CD14-positive monocyte (primary cell): Measurements from ENCODE around the gene COX6A2. TPM values are rescaled to one million over a fixed set of nuclear protein-coding genes. Genes with fewer than 3 reads are reported as not detected.

Source experiments
- DNase-seq, 3 donors: peaks; one replicate each; pipeline ENCODE4 v3.0.0-alpha.2; 2011 to 2022
- H2AFZ ChIP-seq: 2 replicates; pipeline ENCODE4 v1.6.0; 2012; ENCODE audit warnings: mild to moderate bottlenecking, low read depth, low read length, inconsistent platforms; ENCODE audit not compliant: insufficient read depth, poor library complexity, severe bottlenecking
- H3K27ac ChIP-seq, 2 donors: 1 replicate in 1 of 2; 2 replicates in 1 of 2; pipeline ENCODE4 v1.5.1; 2012 to 2013; ENCODE audit warnings: low read length in 2 of 2, control low read depth in 1 of 2, inconsistent platforms in 1 of 2, low read depth in 1 of 2, mild to moderate bottlenecking in 1 of 2
- H3K27me3 ChIP-seq, 2 donors: one replicate each; pipeline versions ENCODE4 v1.6.0 to v1.6.1; 2011 to 2013; ENCODE audit warnings: low read length in 2 of 2; ENCODE audit not compliant: control insufficient read depth in 2 of 2, insufficient read depth in 2 of 2
- H3K36me3 ChIP-seq, 2 donors: replicated peaks in 1 of 2; 1 replicate in 1 of 2; 2 replicates in 1 of 2; pipeline versions ENCODE4 v1.5.1 to v1.6.1; 2012 to 2013; ENCODE audit warnings: low read length in 2 of 2, control low read depth in 1 of 2, inconsistent platforms in 1 of 2, mild to moderate bottlenecking in 1 of 2; ENCODE audit not compliant: insufficient read depth in 2 of 2, control insufficient read depth in 1 of 2
- H3K4me1 ChIP-seq, 2 donors: 1 replicate in 1 of 2; 2 replicates in 1 of 2; pipeline versions ENCODE4 v1.5.1 to v1.6.1; 2012 to 2013; ENCODE audit warnings: low read length in 2 of 2, control low read depth in 1 of 2, inconsistent platforms in 1 of 2, mild to moderate bottlenecking in 1 of 2, moderate library complexity in 1 of 2; ENCODE audit not compliant: insufficient read depth in 2 of 2, control insufficient read depth in 1 of 2
- H3K4me2 ChIP-seq: replicated peaks from 2 replicates; pipeline ENCODE3; 2012; ENCODE audit warnings: low read length, moderate library complexity, mild to moderate bottlenecking; ENCODE audit not compliant: poor library complexity, severe bottlenecking; ENCODE audit errors: extremely low read depth
- H3K4me3 ChIP-seq, 3 experiments: fragments of 200-600 bp in 1 of 3; sonication (generic) in 1 of 3; replicated peaks in 1 of 3; 1 replicate in 2 of 3; 2 replicates in 1 of 3; pipeline ENCODE4 v1.5.1; 2011 to 2013; ENCODE audit warnings: low read length in 3 of 3, mild to moderate bottlenecking in 3 of 3, control low read depth in 2 of 3, low read depth in 2 of 3, inconsistent platforms in 1 of 3, moderate library complexity in 1 of 3
- H3K79me2 ChIP-seq: 2 replicates; pipeline ENCODE4 v1.6.0; 2012; ENCODE audit warnings: mild to moderate bottlenecking, control low read depth, inconsistent platforms, low read length, moderate library complexity; ENCODE audit not compliant: insufficient read depth
- H3K9ac ChIP-seq: 2 replicates; pipeline ENCODE4 v1.6.0; 2017; ENCODE audit warnings: low read length, mild to moderate bottlenecking; ENCODE audit not compliant: insufficient read depth, poor library complexity, severe bottlenecking
- H3K9me3 ChIP-seq, 2 donors: replicated peaks in 1 of 2; 1 replicate in 1 of 2; 2 replicates in 1 of 2; pipeline versions ENCODE4 v1.5.1 to v1.6.1; 2012 to 2013; ENCODE audit warnings: low read length in 2 of 2, control low read depth in 1 of 2; ENCODE audit not compliant: control insufficient read depth in 1 of 2, insufficient read depth in 1 of 2
- H4K20me1 ChIP-seq: 2 replicates; pipeline ENCODE4 v1.6.0; 2012; ENCODE audit warnings: mild to moderate bottlenecking, low read length, control low read depth, moderate library complexity; ENCODE audit not compliant: insufficient read depth
- H3K27ac Mint-ChIP-seq, 7 donors: one replicate each; pipeline ENCODE4 v1.8.0; 2020; ENCODE audit warnings: mild to moderate bottlenecking in 7 of 7, mixed read lengths in 7 of 7, moderate library complexity in 6 of 7, inconsistent platforms in 2 of 7
- H3K27me3 Mint-ChIP-seq, 3 donors: one replicate each; pipeline ENCODE4 v1.8.0; 2021 to 2022; ENCODE audit warnings: low read depth in 3 of 3, mild to moderate bottlenecking in 3 of 3, mixed read lengths in 3 of 3, moderate library complexity in 3 of 3, inconsistent platforms in 1 of 3
- H3K36me3 Mint-ChIP-seq, 2 donors: one replicate each; pipeline ENCODE4 v1.8.0; 2020; ENCODE audit warnings: mixed read lengths in 2 of 2, inconsistent platforms in 1 of 2, mild to moderate bottlenecking in 1 of 2
- H3K4me1 Mint-ChIP-seq: one replicate; pipeline ENCODE4 v1.8.0; 2020; ENCODE audit warnings: mild to moderate bottlenecking, mixed read lengths
- H3K4me3 Mint-ChIP-seq, 2 donors: one replicate each; pipeline ENCODE4 v1.8.0; 2020; ENCODE audit warnings: mild to moderate bottlenecking in 2 of 2, mixed read lengths in 2 of 2, moderate library complexity in 1 of 2
- H3K9me3 Mint-ChIP-seq, 7 donors: one replicate each; pipeline ENCODE4 v1.8.0; 2020 to 2022; ENCODE audit warnings: mixed read lengths in 7 of 7, mild to moderate bottlenecking in 6 of 7, moderate library complexity in 6 of 7, inconsistent platforms in 2 of 7
- CTCF ChIP-seq: fragments of 200-600 bp; IDR thresholded peaks from one replicate; pipeline ENCODE4 v1.8.0; 2022; ENCODE audit warnings: antibody characterized with exemption, mild to moderate bottlenecking
- WGBS: methylation state at CpG from one replicate; pipeline ENCODE4 v1.1.5; 2013; ENCODE audit warnings: missing lambda C conversion rate; ENCODE audit not compliant: insufficient coverage; 5-methylcytosine and 5-hydroxymethylcytosine counted together
- intact Hi-C, 2 donors: fragments of 100-400 bp; cut with micrococcal nuclease; formaldehyde crosslinking; loops; one replicate each; pipeline versions ENCODE4 v1.15.0 to v1.15.1; 2023
- polyA plus RNA-seq, 3 donors: library from polyadenylated mRNA; depleted of rRNA in 1 of 3; unstranded in 2 of 3; stranded (reverse) in 1 of 3; fragments of 300-500 nt in 2 of 3; fragments of >200 nt in 1 of 3; fragmentation: Illumina TruSeq in 2 of 3; gene quantifications; 1 replicate in 2 of 3; 2 replicates in 1 of 3; pipeline ENCODE4 v1.2.3, GENCODE V29; 2012 to 2021

The COX6A2 gene
- polyA plus RNA-seq, 3 donors = not detected

- Mint-ChIP-seq H3K27ac (no peak overlapping the region), H3K36me3 (no peaks in the 10 kb centered on the region), H3K27me3 (peaks cover 3 to 9% (median 4%) of the 10 kb centered on the region in 3 donors), H3K9me3 (peaks cover 0 to 3% (median 0%) of the 10 kb centered on the region in 7 donors), H3K4me1 (peaks cover 3% of the 10 kb centered on the region), H3K4me3 (no peak overlapping the region)
- no peak overlapping the region for H3K27ac ChIP-seq
- intact Hi-C loops = no loop called here
- no peaks in the 10 kb centered on the region for H3K27me3 ChIP-seq
- H3K4me2 ChIP-seq = no peak overlapping the region
- no peak for TF ChIP-seq CTCF
- no peak overlapping the region for H2AFZ ChIP-seq
- no peaks in the 10 kb centered on the region for H3K9me3 ChIP-seq
- no peak overlapping the region for H3K9ac ChIP-seq
- H3K36me3 ChIP-seq = no peaks in the 10 kb centered on the region
- DNase-seq = no peak
- no peak overlapping the region for H3K4me3 ChIP-seq
- 80% methylated on average over 1 of the region's 3 CpGs for WGBS
- no peaks in the 10 kb centered on the region for H4K20me1 ChIP-seq
- no peaks in the 10 kb centered on the region for H3K79me2 ChIP-seq
- peaks cover 4 to 5% of the 10 kb centered on the region in 2 donors for H3K4me1 ChIP-seq
Measured at GRCh38 chr16:31429796-31430195, 1.6 kb upstream of the COX6A2 start.

GRCh38 chr16:31429314-31429713 lies 1.2 kb upstream of the COX6A2 start:
- peak overlapping the region in 1 of 2 donors; percentile 12 for H3K4me3 Mint-ChIP-seq
- peaks cover 4 to 5% of the 10 kb centered on the region in 2 donors for H3K4me1 ChIP-seq
- no CpG with 5 or more reads among the region's 1 CpG for WGBS
- intact Hi-C loops = no loop called here
- no peak for TF ChIP-seq CTCF
- no peaks in the 10 kb centered on the region for H4K20me1 ChIP-seq
- H2AFZ ChIP-seq = no peak overlapping the region
- H3K4me1 Mint-ChIP-seq = peaks cover 3% of the 10 kb centered on the region
- H3K9me3 ChIP-seq = no peaks in the 10 kb centered on the region
- no peak overlapping the region for H3K27ac ChIP-seq
- H3K27ac Mint-ChIP-seq = no peak overlapping the region
- DNase-seq = no peak
- H3K36me3 ChIP-seq = no peaks in the 10 kb centered on the region
- peaks cover 0 to 3% (median 0%) of the 10 kb centered on the region in 7 donors for H3K9me3 Mint-ChIP-seq
- H3K36me3 Mint-ChIP-seq = no peaks in the 10 kb centered on the region
- no peaks in the 10 kb centered on the region for H3K79me2 ChIP-seq
- peaks cover 3 to 9% (median 4%) of the 10 kb centered on the region in 3 donors for H3K27me3 Mint-ChIP-seq
- H3K4me2 ChIP-seq = no peak overlapping the region
- H3K9ac ChIP-seq = no peak overlapping the region
- H3K4me3 ChIP-seq = no peak overlapping the region
- no peaks in the 10 kb centered on the region for H3K27me3 ChIP-seq
